ENCODE results near the gene RESP18.

DNA sequence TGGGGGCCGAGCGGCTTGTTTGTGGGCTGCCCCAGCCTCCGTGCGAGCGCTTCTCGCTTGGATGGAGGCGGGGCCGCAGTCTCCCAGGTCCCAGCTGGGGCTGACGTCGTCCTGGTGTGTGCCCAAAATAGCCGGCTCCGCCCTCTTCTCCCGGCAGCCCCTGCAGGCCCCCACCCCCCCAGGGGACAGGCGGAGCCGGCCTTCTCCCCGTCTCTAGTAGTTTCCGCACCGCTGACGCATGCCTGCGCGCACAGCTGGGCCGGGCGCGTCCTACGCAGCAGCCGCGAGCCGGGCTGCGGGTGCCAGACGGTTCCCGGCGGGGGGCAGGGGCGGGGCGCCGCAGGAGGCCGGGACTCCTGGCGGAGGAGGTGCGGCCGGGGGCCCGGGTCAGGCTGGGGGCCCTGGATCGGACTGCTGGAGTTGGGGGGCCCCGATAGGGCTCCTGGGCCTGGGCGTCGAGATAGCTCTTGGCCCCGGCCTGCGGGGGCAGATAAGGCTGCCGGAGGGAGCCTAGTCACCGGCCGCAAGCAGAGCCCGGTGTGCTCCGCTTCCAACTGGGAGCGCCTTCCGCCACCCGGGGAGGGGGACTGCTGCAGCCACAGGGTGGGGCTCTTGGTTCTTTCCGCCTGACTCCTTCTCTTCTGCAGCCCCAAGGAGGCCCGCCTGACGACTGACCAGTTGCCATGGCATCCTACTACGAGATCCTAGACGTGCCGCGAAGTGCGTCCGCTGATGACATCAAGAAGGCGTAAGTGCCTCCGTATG lies 53.2 kb downstream of the RESP18 start, which contains the start of gene DNAJB2:
- no peak for TF ChIP-seq CTCF (IDR thresholded peaks at IDR 0.05)
- TF ChIP-seq POLR2A (IDR thresholded peaks at IDR 0.05): peak; percentile 56 to 73
- TF ChIP-seq POLR2AphosphoS5 (IDR thresholded peaks at IDR 0.05): peak; percentile 89 to 95 (median 93)

Data from sigmoid colon (tissue), 4 donors.